SK-N-MC (cell line): Measurements from ENCODE around the gene GRM8.
"Not testable (repeated sequence)": the region's sequence is repeated elsewhere in the genome, so short reads cannot be mapped to it uniquely, and the experiment has no call there.

Source experiments
- EZH2 ChIP-seq: fragments of 200-600 bp; sonication (generic); IDR thresholded peaks from one replicate; pipeline ENCODE4 v1.6.1; 2017; ENCODE audit warnings: antibody characterized with exemption
- POLR2AphosphoS5 ChIP-seq: IDR thresholded peaks from 2 replicates; pipeline ENCODE4 v1.6.1; 2012; ENCODE audit warnings: mild to moderate bottlenecking, low read depth, low read length, borderline replicate concordance

DNA sequence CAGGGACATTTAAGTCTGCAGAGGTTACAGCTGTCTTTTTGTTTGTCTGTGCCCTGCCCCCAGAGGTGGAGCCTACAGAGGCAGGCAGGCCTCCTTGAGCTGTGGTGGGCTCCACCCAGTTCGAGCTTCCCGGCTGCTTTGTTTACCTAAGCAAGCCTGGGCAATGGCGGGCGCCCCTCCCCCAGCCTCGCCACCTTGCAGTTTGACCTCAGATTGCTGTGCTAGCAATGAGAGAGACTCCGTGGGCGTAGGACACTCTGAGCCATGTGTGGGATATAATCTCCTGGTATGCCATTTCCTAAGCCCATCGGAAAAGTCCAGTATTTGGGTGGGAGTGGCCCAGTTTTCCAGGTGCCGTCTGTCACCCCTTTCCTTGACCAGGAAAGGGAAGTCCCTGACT is 421.5 kb downstream of the GRM8 start:
- TF ChIP-seq EZH2, POLR2AphosphoS5: not testable (repeated sequence)
